CD14-positive monocyte (primary cell): ENCODE results near the gene EPS8L1. TPM values are rescaled to one million over a fixed set of nuclear protein-coding genes. Genes with fewer than 3 reads are reported as not detected.
A peak's percentile ranks its signal among the peaks of the same experiment; 100 is the strongest.

Experiments
- DNase-seq, 3 donors: peaks; one replicate each; pipeline ENCODE4 v3.0.0-alpha.2; 2011 to 2022
- H2AFZ ChIP-seq: 2 replicates; pipeline ENCODE4 v1.6.0; 2012; ENCODE audit warnings: mild to moderate bottlenecking, low read depth, low read length, inconsistent platforms; ENCODE audit not compliant: insufficient read depth, poor library complexity, severe bottlenecking
- H3K27ac ChIP-seq, 2 donors: 1 replicate in 1 of 2; 2 replicates in 1 of 2; pipeline ENCODE4 v1.5.1; 2012 to 2013; ENCODE audit warnings: low read length in 2 of 2, control low read depth in 1 of 2, inconsistent platforms in 1 of 2, low read depth in 1 of 2, mild to moderate bottlenecking in 1 of 2
- H3K27me3 ChIP-seq, 2 donors: one replicate each; pipeline versions ENCODE4 v1.6.0 to v1.6.1; 2011 to 2013; ENCODE audit warnings: low read length in 2 of 2; ENCODE audit not compliant: control insufficient read depth in 2 of 2, insufficient read depth in 2 of 2
- H3K36me3 ChIP-seq, 2 donors: replicated peaks in 1 of 2; 1 replicate in 1 of 2; 2 replicates in 1 of 2; pipeline versions ENCODE4 v1.5.1 to v1.6.1; 2012 to 2013; ENCODE audit warnings: low read length in 2 of 2, control low read depth in 1 of 2, inconsistent platforms in 1 of 2, mild to moderate bottlenecking in 1 of 2; ENCODE audit not compliant: insufficient read depth in 2 of 2, control insufficient read depth in 1 of 2
- H3K4me1 ChIP-seq, 2 donors: 1 replicate in 1 of 2; 2 replicates in 1 of 2; pipeline versions ENCODE4 v1.5.1 to v1.6.1; 2012 to 2013; ENCODE audit warnings: low read length in 2 of 2, control low read depth in 1 of 2, inconsistent platforms in 1 of 2, mild to moderate bottlenecking in 1 of 2, moderate library complexity in 1 of 2; ENCODE audit not compliant: insufficient read depth in 2 of 2, control insufficient read depth in 1 of 2
- H3K4me2 ChIP-seq: replicated peaks from 2 replicates; pipeline ENCODE3; 2012; ENCODE audit warnings: low read length, moderate library complexity, mild to moderate bottlenecking; ENCODE audit not compliant: poor library complexity, severe bottlenecking; ENCODE audit errors: extremely low read depth
- H3K4me3 ChIP-seq, 3 experiments: fragments of 200-600 bp in 1 of 3; sonication (generic) in 1 of 3; replicated peaks in 1 of 3; 1 replicate in 2 of 3; 2 replicates in 1 of 3; pipeline ENCODE4 v1.5.1; 2011 to 2013; ENCODE audit warnings: low read length in 3 of 3, mild to moderate bottlenecking in 3 of 3, control low read depth in 2 of 3, low read depth in 2 of 3, inconsistent platforms in 1 of 3, moderate library complexity in 1 of 3
- H3K79me2 ChIP-seq: 2 replicates; pipeline ENCODE4 v1.6.0; 2012; ENCODE audit warnings: mild to moderate bottlenecking, control low read depth, inconsistent platforms, low read length, moderate library complexity; ENCODE audit not compliant: insufficient read depth
- H3K9ac ChIP-seq: 2 replicates; pipeline ENCODE4 v1.6.0; 2017; ENCODE audit warnings: low read length, mild to moderate bottlenecking; ENCODE audit not compliant: insufficient read depth, poor library complexity, severe bottlenecking
- H3K9me3 ChIP-seq, 2 donors: replicated peaks in 1 of 2; 1 replicate in 1 of 2; 2 replicates in 1 of 2; pipeline versions ENCODE4 v1.5.1 to v1.6.1; 2012 to 2013; ENCODE audit warnings: low read length in 2 of 2, control low read depth in 1 of 2; ENCODE audit not compliant: control insufficient read depth in 1 of 2, insufficient read depth in 1 of 2
- H4K20me1 ChIP-seq: 2 replicates; pipeline ENCODE4 v1.6.0; 2012; ENCODE audit warnings: mild to moderate bottlenecking, low read length, control low read depth, moderate library complexity; ENCODE audit not compliant: insufficient read depth
- H3K27ac Mint-ChIP-seq, 7 donors: one replicate each; pipeline ENCODE4 v1.8.0; 2020; ENCODE audit warnings: mild to moderate bottlenecking in 7 of 7, mixed read lengths in 7 of 7, moderate library complexity in 6 of 7, inconsistent platforms in 2 of 7
- H3K27me3 Mint-ChIP-seq, 3 donors: one replicate each; pipeline ENCODE4 v1.8.0; 2021 to 2022; ENCODE audit warnings: low read depth in 3 of 3, mild to moderate bottlenecking in 3 of 3, mixed read lengths in 3 of 3, moderate library complexity in 3 of 3, inconsistent platforms in 1 of 3
- H3K36me3 Mint-ChIP-seq, 2 donors: one replicate each; pipeline ENCODE4 v1.8.0; 2020; ENCODE audit warnings: mixed read lengths in 2 of 2, inconsistent platforms in 1 of 2, mild to moderate bottlenecking in 1 of 2
- H3K4me1 Mint-ChIP-seq: one replicate; pipeline ENCODE4 v1.8.0; 2020; ENCODE audit warnings: mild to moderate bottlenecking, mixed read lengths
- H3K4me3 Mint-ChIP-seq, 2 donors: one replicate each; pipeline ENCODE4 v1.8.0; 2020; ENCODE audit warnings: mild to moderate bottlenecking in 2 of 2, mixed read lengths in 2 of 2, moderate library complexity in 1 of 2
- H3K9me3 Mint-ChIP-seq, 7 donors: one replicate each; pipeline ENCODE4 v1.8.0; 2020 to 2022; ENCODE audit warnings: mixed read lengths in 7 of 7, mild to moderate bottlenecking in 6 of 7, moderate library complexity in 6 of 7, inconsistent platforms in 2 of 7
- WGBS: methylation state at CpG from one replicate; pipeline ENCODE4 v1.1.5; 2013; ENCODE audit warnings: missing lambda C conversion rate; ENCODE audit not compliant: insufficient coverage; 5-methylcytosine and 5-hydroxymethylcytosine counted together
- intact Hi-C, 2 donors: fragments of 100-400 bp; cut with micrococcal nuclease; formaldehyde crosslinking; loops; one replicate each; pipeline versions ENCODE4 v1.15.0 to v1.15.1; 2023
- polyA plus RNA-seq, 3 donors: library from polyadenylated mRNA; depleted of rRNA in 1 of 3; unstranded in 2 of 3; stranded (reverse) in 1 of 3; fragments of 300-500 nt in 2 of 3; fragments of >200 nt in 1 of 3; fragmentation: Illumina TruSeq in 2 of 3; gene quantifications; 1 replicate in 2 of 3; 2 replicates in 1 of 3; pipeline ENCODE4 v1.2.3, GENCODE V29; 2012 to 2021
- TF ChIP-seq, protein P1 (sequence below): fragments of 200-600 bp; IDR thresholded peaks from one replicate; pipeline ENCODE4 v1.8.0; 2022; ENCODE audit warnings: antibody characterized with exemption, mild to moderate bottlenecking

Gene EPS8L1
- polyA plus RNA-seq, 3 donors, result 1.5 to 5.0 (median 1.8) TPM

DNA sequence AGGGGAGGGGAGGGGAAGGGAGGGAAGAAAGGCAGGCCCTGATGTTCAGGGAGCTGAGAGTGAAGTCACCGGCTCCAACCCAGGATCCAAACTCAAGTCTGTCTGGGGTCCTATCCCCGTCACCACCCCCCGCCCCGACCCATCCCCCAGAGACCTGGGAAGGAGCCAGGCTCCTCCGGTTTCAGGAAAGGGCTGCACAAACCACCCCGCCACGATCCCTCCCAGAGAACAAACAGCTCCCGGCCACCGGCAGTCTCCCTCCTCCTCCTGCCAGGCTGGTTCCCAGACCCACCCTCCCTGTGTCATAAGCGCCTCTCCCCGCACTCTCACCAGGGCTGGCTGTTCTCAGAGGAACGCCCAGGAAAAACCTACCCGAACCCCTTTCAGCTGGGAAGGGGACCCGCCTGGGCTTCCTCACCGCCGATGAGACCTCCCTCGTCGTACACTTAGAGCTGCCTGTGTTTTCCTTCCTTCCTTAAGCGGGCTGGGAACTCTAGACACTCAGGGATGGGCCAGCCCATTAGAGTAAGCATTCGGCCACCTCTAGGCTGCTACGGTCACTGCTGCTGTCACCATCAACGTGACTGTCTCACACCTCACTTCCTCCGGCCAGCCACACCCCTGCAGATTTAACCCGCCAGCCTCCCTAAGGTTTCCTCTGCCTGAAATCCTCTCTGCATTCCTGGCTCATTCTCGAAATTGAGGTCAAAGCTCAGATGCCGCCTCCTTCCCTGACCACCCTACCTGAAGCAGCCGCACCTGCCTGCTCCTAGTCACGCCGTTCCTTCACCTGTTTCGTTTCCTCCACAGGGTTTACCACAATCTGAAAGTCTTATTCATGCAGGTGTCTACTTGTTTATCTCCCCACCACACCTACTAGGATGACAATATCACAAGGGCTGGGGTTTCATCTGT, 6.5 kb upstream of the EPS8L1 start:
- H3K27ac Mint-ChIP-seq, result peak overlapping the region in 3 of 7 donors; percentile 3 to 64 (median 38)
- Histone ChIP-seq H3K9ac (no peak overlapping the region), H3K36me3 (no peaks in the 10 kb centered on the region), H3K27ac (no peak overlapping the region), H3K4me2 (no peak overlapping the region), H3K27me3 (peaks cover 17 to 53% of the 10 kb centered on the region in 2 donors), H3K4me3 (no peak overlapping the region), H2AFZ (no peak overlapping the region), H4K20me1 (no peaks in the 10 kb centered on the region), H3K4me1 (peaks cover 6 to 7% of the 10 kb centered on the region in 2 donors), H3K79me2 (no peaks in the 10 kb centered on the region), H3K9me3 (peaks cover 6 to 7% of the 10 kb centered on the region in 2 donors)
- H3K9me3 Mint-ChIP-seq, result peaks cover 4 to 34% (median 23%) of the 10 kb centered on the region in 7 donors
- DNase-seq, result peak in 1 of 3 donors; percentile 19
- intact Hi-C loops, result no loop called here
- TF ChIP-seq, protein P1, sequence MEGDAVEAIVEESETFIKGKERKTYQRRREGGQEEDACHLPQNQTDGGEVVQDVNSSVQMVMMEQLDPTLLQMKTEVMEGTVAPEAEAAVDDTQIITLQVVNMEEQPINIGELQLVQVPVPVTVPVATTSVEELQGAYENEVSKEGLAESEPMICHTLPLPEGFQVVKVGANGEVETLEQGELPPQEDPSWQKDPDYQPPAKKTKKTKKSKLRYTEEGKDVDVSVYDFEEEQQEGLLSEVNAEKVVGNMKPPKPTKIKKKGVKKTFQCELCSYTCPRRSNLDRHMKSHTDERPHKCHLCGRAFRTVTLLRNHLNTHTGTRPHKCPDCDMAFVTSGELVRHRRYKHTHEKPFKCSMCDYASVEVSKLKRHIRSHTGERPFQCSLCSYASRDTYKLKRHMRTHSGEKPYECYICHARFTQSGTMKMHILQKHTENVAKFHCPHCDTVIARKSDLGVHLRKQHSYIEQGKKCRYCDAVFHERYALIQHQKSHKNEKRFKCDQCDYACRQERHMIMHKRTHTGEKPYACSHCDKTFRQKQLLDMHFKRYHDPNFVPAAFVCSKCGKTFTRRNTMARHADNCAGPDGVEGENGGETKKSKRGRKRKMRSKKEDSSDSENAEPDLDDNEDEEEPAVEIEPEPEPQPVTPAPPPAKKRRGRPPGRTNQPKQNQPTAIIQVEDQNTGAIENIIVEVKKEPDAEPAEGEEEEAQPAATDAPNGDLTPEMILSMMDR, result no peak
- 4% methylated on average over 20 of the region's 30 CpGs for WGBS
- H3K4me3 Mint-ChIP-seq, result peak overlapping the region; percentile 10 to 79
- peaks cover 2 to 5% of the 10 kb centered on the region in 2 donors for H3K36me3 Mint-ChIP-seq
- peaks cover 65 to 82% (median 71%) of the 10 kb centered on the region in 3 donors for H3K27me3 Mint-ChIP-seq
- H3K4me1 Mint-ChIP-seq, result peaks cover 18% of the 10 kb centered on the region

DNA sequence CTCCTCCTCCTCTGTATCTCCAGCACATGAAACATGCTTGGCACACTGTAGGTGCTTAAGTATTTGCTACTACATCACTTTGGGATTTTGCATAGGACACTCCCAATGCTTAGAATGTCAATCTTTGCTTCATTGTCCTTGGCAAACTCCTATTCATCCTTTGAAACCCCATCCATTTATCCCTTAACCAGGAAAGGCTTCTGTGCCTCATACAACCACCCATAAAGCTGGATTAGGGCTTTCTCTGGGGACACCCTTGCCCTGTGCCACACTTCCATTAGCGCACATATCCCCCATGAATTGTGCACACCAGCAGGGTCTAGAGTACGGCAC, 5.8 kb upstream of the EPS8L1 start:
- no peak overlapping the region for H3K4me2 ChIP-seq
- no peak overlapping the region for H3K27ac ChIP-seq
- intact Hi-C loops, result no loop called here
- Mint-ChIP-seq H3K4me3 (peak overlapping the region in 1 of 2 donors; percentile 79), H3K4me1 (peaks cover 18% of the 10 kb centered on the region), H3K27me3 (peaks cover 66 to 85% (median 72%) of the 10 kb centered on the region in 3 donors), H3K27ac (no peak overlapping the region), H3K9me3 (peaks cover 4 to 39% (median 23%) of the 10 kb centered on the region in 7 donors), H3K36me3 (peaks cover 2 to 5% of the 10 kb centered on the region in 2 donors)
- DNase-seq, result no peak
- H3K27me3 ChIP-seq, result peaks cover 17 to 53% of the 10 kb centered on the region in 2 donors
- H2AFZ ChIP-seq, result no peak overlapping the region
- no CpG with 5 or more reads among the region's 2 CpGs for WGBS
- TF ChIP-seq, protein P1, result no peak
- H3K79me2 ChIP-seq, result no peaks in the 10 kb centered on the region
- no peaks in the 10 kb centered on the region for H4K20me1 ChIP-seq
- H3K9ac ChIP-seq, result no peak overlapping the region
- no peaks in the 10 kb centered on the region for H3K36me3 ChIP-seq
- H3K9me3 ChIP-seq, result peaks cover 6 to 7% of the 10 kb centered on the region in 2 donors
- peaks cover 7 to 9% of the 10 kb centered on the region in 2 donors for H3K4me1 ChIP-seq
- H3K4me3 ChIP-seq, result no peak overlapping the region
